ENCODE data around the gene HMCN2.
A peak's percentile ranks its signal among the peaks of the same experiment; 100 is the strongest.

HMCN2 gene

GRCh38 chr9:130341839-130342713, 76.5 kb downstream of the HMCN2 start:
- Histone ChIP-seq H3K27me3 (ENCODE audit: low read depth) (no peaks in the 10 kb centered on the region), H3K4me3 (no peak overlapping the region), H3K36me3 (replicated peaks) (no peaks in the 10 kb centered on the region), H3K4me1 (no peaks in the 10 kb centered on the region), H3K9me3 (no peaks in the 10 kb centered on the region)
- in situ Hi-C loops (cut with MboI; ENCODE audit: low sequenced_read_pairs), result loop anchor here (25.0 kb wide), 1 partner anchor 230 kb away; no protein-coding TSS in a partner anchor
- no peak for DNase-seq (ENCODE audit: low spot score in 2 of 2)

DNA sequence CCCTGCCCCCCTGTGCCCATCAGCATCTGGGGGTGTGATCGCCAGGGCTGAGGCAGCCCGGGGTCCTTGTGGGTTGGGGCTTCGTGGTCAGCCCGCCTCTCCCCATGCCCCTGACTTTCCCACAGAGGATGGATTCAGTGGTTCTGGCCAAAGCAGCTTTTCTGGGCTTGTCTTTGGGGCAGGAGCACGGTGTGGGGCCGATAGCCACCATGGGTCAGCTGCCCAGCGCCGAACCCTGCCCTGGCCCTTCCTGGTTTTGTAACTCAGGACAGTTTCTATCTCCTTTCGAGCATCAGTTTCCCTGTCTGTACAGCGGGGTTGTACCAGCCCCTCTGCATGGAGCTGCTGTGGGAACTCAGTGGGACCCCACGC, 77.1 kb downstream of the HMCN2 start:
- Histone ChIP-seq H3K36me3 (replicated peaks) (no peaks in the 10 kb centered on the region), H3K4me3 (no peak overlapping the region), H3K9me3 (no peaks in the 10 kb centered on the region), H3K27me3 (ENCODE audit: low read depth) (no peaks in the 10 kb centered on the region), H3K4me1 (no peaks in the 10 kb centered on the region)
- in situ Hi-C loops (cut with MboI; ENCODE audit: low sequenced_read_pairs), result loop anchor here (25.0 kb wide), 1 partner anchor 230 kb away; no protein-coding TSS in a partner anchor
- DNase-seq (ENCODE audit: low spot score in 2 of 2), result no peak

DNA sequence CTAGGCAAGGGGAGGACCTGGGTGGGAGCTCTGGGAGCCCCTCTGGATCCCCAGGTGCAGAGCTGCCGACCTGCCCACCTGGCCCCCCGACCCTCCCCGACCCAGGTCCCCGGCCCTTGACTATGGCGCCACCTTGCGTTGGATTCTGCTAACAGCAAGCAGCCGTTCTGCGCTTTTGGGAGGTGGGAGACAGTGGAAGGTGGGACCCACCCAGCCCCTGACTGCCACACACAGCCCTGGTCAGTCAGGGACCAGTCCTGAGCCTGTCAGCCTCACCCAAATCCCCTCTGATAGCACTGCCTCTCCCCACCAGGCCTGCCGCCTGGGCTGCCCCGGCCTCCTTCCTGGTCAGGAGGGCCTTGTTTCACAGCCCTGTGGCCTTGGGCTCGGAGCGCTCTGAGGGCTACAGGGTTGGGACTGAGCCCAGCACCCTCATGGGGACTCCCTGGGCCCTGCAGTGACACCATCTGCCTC, 77.9 kb downstream of the HMCN2 start:
- in situ Hi-C loops (cut with MboI; ENCODE audit: low sequenced_read_pairs), result loop anchor here (25.0 kb wide), 1 partner anchor 231 kb away; no protein-coding TSS in a partner anchor
- peak in 1 of 2 experiments; percentile 74 for DNase-seq (ENCODE audit: low spot score in 2 of 2)
- Histone ChIP-seq H3K27me3 (ENCODE audit: low read depth) (no peaks in the 10 kb centered on the region), H3K9me3 (no peaks in the 10 kb centered on the region), H3K4me1 (no peaks in the 10 kb centered on the region), H3K4me3 (no peak overlapping the region), H3K36me3 (replicated peaks) (no peaks in the 10 kb centered on the region)

GRCh38 chr9:130344366-130344765, 78.8 kb downstream of the HMCN2 start:
- no peaks in the 10 kb centered on the region for H3K4me1 ChIP-seq
- in situ Hi-C loops (cut with MboI; ENCODE audit: low sequenced_read_pairs), result loop anchor here (25.0 kb wide), 1 partner anchor 232 kb away; no protein-coding TSS in a partner anchor
- no peaks in the 10 kb centered on the region for H3K9me3 ChIP-seq
- no peak for DNase-seq (ENCODE audit: low spot score in 2 of 2)
- no peaks in the 10 kb centered on the region for H3K27me3 ChIP-seq (ENCODE audit: low read depth)
- H3K36me3 ChIP-seq (replicated peaks), result no peaks in the 10 kb centered on the region
- H3K4me3 ChIP-seq, result no peak overlapping the region

DNA sequence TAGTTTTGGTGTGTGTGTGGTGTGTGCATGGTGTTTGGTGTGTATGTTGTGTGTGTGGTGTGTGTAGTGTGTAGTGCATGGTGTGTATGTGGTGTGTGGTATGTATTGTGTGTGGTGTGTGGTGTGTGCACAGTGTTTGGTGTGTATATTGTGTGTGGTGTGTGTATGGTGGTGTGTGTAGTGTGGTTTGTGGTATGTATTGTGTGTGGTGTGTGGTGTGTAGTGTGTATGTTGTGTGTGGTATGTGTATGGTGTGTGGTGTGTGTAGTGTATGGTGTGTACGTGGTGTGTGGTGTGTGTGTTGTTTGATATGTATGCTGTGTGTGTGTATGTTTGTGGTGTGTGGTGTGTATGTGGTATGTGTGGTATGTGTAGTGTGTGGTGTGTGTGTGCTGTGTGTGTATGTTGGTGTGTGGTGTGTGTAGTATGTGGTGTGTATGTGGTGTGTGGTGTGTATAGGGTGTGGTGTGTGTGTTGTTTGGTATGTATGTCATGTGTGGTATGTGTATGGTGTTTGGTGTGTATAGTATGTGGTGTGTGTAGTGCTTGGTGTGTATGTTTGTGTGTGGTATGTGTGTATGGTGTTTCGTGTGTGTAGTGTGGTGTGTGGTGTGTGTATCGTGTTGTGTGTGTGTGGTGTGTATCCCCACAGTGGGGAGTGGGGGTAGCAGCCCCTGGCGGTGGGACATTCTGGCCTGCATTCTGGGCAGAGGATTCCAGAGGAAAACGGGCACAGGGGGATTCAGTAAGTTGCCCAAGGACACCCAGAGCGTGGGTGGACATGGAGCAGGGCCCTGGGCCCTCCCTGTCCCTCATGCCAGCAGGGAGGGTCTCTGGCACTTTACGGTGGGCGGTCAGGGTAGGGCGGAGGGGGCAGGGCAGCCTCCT, 79.7 kb downstream of the HMCN2 start:
- Histone ChIP-seq H3K36me3 (replicated peaks) (no peaks in the 10 kb centered on the region), H3K4me1 (no peaks in the 10 kb centered on the region), H3K4me3 (no peak overlapping the region), H3K9me3 (no peaks in the 10 kb centered on the region), H3K27me3 (ENCODE audit: low read depth) (no peaks in the 10 kb centered on the region)
- no peak for DNase-seq (ENCODE audit: low spot score in 2 of 2)
- in situ Hi-C loops (cut with MboI; ENCODE audit: low sequenced_read_pairs), result loop anchor here (25.0 kb wide), 1 partner anchor 233 kb away; no protein-coding TSS in a partner anchor

- no peaks in the 10 kb centered on the region for H3K36me3 ChIP-seq (replicated peaks)
- H3K27me3 ChIP-seq (ENCODE audit: low read depth), result no peaks in the 10 kb centered on the region
- in situ Hi-C loops (cut with MboI; ENCODE audit: low sequenced_read_pairs), result loop anchor here (25.0 kb wide), 1 partner anchor 234 kb away; no protein-coding TSS in a partner anchor
- no peak for DNase-seq (ENCODE audit: low spot score in 2 of 2)
- no peaks in the 10 kb centered on the region for H3K4me1 ChIP-seq
- no peak overlapping the region for H3K4me3 ChIP-seq
- H3K9me3 ChIP-seq, result no peaks in the 10 kb centered on the region
Observed at GRCh38 chr9:130345897-130346385, 80.4 kb downstream of the HMCN2 start.

- H3K4me1 ChIP-seq, result no peaks in the 10 kb centered on the region
- no peak overlapping the region for H3K4me3 ChIP-seq
- DNase-seq (ENCODE audit: low spot score in 2 of 2), result no peak
- no peaks in the 10 kb centered on the region for H3K9me3 ChIP-seq
- H3K27me3 ChIP-seq (ENCODE audit: low read depth), result no peaks in the 10 kb centered on the region
- in situ Hi-C loops (cut with MboI; ENCODE audit: low sequenced_read_pairs), result loop anchor here (25.0 kb wide), 1 partner anchor 234 kb away; no protein-coding TSS in a partner anchor
- H3K36me3 ChIP-seq (replicated peaks), result no peaks in the 10 kb centered on the region
Observed at GRCh38 chr9:130346431-130346830, 80.9 kb downstream of the HMCN2 start.

DNA sequence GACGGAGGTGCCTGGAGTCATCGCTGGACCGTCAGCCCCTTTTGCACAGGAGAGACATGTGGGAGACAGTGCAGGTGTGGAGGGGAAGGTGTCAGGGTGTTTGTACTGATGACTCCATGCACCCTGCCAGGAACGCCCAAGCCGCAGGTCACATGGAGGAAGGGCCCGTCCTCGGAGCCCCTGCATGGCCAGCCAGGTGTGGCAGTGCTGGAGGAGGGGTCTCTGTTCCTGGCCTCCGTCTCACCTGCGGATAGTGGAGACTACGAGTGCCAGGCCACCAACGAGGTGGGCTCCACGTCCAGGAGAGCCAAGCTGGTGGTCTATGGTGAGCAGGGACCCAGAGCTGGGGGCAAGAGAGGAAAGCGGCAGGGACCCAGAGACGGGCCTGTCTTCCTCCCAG, 81.5 kb downstream of the HMCN2 start:
- in situ Hi-C loops (cut with MboI; ENCODE audit: low sequenced_read_pairs), result loop anchor here (25.0 kb wide), 1 partner anchor 235 kb away; no protein-coding TSS in a partner anchor
- Histone ChIP-seq H3K4me3 (no peak overlapping the region), H3K9me3 (no peaks in the 10 kb centered on the region), H3K27me3 (ENCODE audit: low read depth) (no peaks in the 10 kb centered on the region), H3K4me1 (no peaks in the 10 kb centered on the region), H3K36me3 (replicated peaks) (no peaks in the 10 kb centered on the region)
- no peak for DNase-seq (ENCODE audit: low spot score in 2 of 2)

- H3K36me3 ChIP-seq (replicated peaks), result no peaks in the 10 kb centered on the region
Observed at GRCh38 chr9:130347931-130348330, 82.4 kb downstream of the HMCN2 start.

DNA sequence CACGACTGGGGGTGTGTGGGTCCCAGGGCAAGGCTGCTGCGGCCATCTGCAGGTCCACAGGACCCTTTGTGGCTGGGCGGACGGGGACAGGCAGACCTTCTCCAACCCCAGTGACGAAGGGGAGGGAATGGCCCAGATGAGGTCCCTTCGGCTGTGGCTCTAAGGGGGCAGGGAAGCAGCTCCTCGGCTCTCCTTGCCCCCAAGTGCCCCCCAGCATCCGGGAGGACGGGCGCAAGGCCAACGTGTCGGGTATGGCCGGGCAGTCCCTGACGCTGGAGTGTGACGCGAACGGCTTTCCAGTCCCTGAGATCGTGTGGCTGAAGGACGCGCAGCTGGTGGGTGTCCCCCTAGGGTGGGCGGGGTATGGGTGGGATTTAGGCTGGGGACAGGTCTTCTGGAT, 82.8 kb downstream of the HMCN2 start:
- Histone ChIP-seq H3K4me3 (no peak overlapping the region), H3K27me3 (ENCODE audit: low read depth) (no peaks in the 10 kb centered on the region), H3K4me1 (no peaks in the 10 kb centered on the region), H3K36me3 (replicated peaks) (no peaks in the 10 kb centered on the region), H3K9me3 (no peaks in the 10 kb centered on the region)
- in situ Hi-C loops (cut with MboI; ENCODE audit: low sequenced_read_pairs), result loop anchor here (25.0 kb wide), 1 partner anchor 236 kb away; no protein-coding TSS in a partner anchor
- no peak for DNase-seq (ENCODE audit: low spot score in 2 of 2)

More at GRCh38 chr9:130347931-130348330, 82.4 kb downstream of the HMCN2 start:
- Histone ChIP-seq H3K27me3 (ENCODE audit: low read depth) (no peaks in the 10 kb centered on the region), H3K9me3 (no peaks in the 10 kb centered on the region), H3K4me3 (no peak overlapping the region), H3K4me1 (no peaks in the 10 kb centered on the region)
- no peak for DNase-seq (ENCODE audit: low spot score in 2 of 2)
- in situ Hi-C loops (cut with MboI; ENCODE audit: low sequenced_read_pairs), result loop anchor here (25.0 kb wide), 1 partner anchor 236 kb away; no protein-coding TSS in a partner anchor

DNA sequence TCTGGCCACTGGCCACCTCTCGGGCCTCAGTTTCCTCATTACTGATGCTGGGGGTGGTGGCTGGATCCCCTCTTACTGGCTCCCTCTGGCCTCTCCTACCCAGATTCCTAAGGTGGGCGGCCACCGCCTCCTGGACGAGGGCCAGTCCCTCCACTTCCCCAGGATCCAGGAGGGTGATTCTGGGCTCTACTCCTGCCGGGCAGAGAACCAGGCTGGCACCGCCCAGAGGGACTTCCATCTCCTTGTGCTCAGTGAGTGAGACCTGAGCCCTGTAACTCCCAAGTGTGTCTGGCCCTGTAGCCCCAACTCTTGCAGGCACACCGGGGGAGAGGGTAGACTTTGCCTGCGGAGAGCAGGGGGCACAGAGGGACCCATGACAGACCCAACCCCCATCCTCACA, 83.3 kb downstream of the HMCN2 start:
- no peaks in the 10 kb centered on the region for H3K4me1 ChIP-seq
- in situ Hi-C loops (cut with MboI; ENCODE audit: low sequenced_read_pairs), result loop anchor here (25.0 kb wide), 1 partner anchor 237 kb away; no protein-coding TSS in a partner anchor
- no peak overlapping the region for H3K4me3 ChIP-seq
- no peak for DNase-seq (ENCODE audit: low spot score in 2 of 2)
- no peaks in the 10 kb centered on the region for H3K36me3 ChIP-seq (replicated peaks)
- H3K27me3 ChIP-seq (ENCODE audit: low read depth), result no peaks in the 10 kb centered on the region
- no peaks in the 10 kb centered on the region for H3K9me3 ChIP-seq

DNA sequence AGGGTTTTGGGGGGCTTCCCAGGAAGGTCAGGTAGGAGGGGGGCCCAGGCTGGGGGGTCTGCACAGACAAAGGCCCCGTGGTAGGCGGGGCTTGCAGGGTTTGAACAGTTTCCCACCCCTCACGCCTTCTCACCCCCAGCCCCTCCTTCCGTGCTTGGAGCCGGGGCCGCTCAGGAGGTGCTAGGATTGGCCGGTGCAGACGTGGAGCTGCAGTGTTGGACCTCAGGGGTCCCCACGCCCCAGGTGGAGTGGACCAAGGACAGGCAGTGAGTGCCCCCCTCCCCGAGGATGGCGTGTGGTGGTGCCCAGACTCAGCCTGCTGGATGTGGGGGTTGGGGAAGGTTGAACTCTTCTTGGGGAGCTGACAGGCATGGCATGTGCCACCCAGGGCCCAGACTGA, 83.8 kb downstream of the HMCN2 start:
- in situ Hi-C loops (cut with MboI; ENCODE audit: low sequenced_read_pairs), result loop anchor here (25.0 kb wide), 1 partner anchor 237 kb away; no protein-coding TSS in a partner anchor
- no peak for DNase-seq (ENCODE audit: low spot score in 2 of 2)
- Histone ChIP-seq H3K4me1 (no peaks in the 10 kb centered on the region), H3K9me3 (no peaks in the 10 kb centered on the region), H3K27me3 (ENCODE audit: low read depth) (no peaks in the 10 kb centered on the region), H3K36me3 (replicated peaks) (no peaks in the 10 kb centered on the region), H3K4me3 (no peak overlapping the region)

DNA sequence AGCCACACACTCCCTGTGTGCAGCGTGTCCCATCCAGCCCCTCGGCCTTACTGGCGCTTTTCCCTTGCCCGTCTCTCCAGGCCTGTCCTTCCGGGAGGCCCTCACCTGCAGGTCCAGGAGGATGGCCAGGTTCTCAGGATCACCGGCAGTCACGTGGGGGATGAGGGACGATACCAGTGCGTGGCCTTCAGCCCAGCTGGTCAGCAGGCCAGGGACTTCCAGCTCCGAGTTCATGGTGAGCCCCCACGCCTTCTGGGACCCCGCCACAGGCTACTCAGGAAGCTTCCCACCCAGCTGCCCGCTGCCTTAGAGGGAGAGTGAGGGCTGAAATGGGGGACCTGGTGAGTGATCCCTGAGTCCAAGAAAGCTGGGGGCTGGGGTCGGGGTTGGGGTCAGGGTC, 85.8 kb downstream of the HMCN2 start:
- no peak for DNase-seq (ENCODE audit: low spot score in 2 of 2)
- Histone ChIP-seq H3K4me3 (no peak overlapping the region), H3K36me3 (replicated peaks) (no peaks in the 10 kb centered on the region), H3K9me3 (no peaks in the 10 kb centered on the region), H3K27me3 (ENCODE audit: low read depth) (no peaks in the 10 kb centered on the region), H3K4me1 (no peaks in the 10 kb centered on the region)
- in situ Hi-C loops (cut with MboI; ENCODE audit: low sequenced_read_pairs), result no loop called here
